Right ventricle myocardium superior (tissue), 1 donor: Measurements from ENCODE around the gene BOLA2. TPM values are rescaled to one million over a fixed set of nuclear protein-coding genes. Genes with fewer than 3 reads are reported as not detected.
"Not testable (repeated sequence)": the region's sequence is repeated elsewhere in the genome, so short reads cannot be mapped to it uniquely, and the experiment has no call there.

Experiments
- ATAC-seq: fragments of 200-7000 bp; cut with Tn5 transposase; one replicate; pipeline ENCODE4 v1.9.1; 2020; ENCODE audit warnings: mild to moderate bottlenecking; ENCODE audit not compliant: poor library complexity
- DNase-seq: peaks from one replicate; pipeline ENCODE4 v3.0.0-alpha.2; 2020
- intact Hi-C: fragments of 100-400 bp; cut with DNase I; formaldehyde crosslinking; loops from one replicate; pipeline ENCODE4 v1.11.2; 2022
- long read RNA-seq: library from polyadenylated mRNA; unstranded; transcript quantifications from one replicate; pipeline ENCODE4 v2.0.0, GENCODE V29; 2021
- total RNA-seq: library from RNA; stranded (reverse); fragmentation: NEBNext Ultra II Directional; extraction: Animal tissue kit (Norgen Biotek cat#: 25700); gene quantifications from one replicate; pipeline ENCODE4 v1.2.1, GENCODE V29; 2021
- donor health status: DM: no; HTN: yes; CAD: no; lungs with severe emphysema.

The BOLA2 gene
- 0.97 TPM for total RNA-seq
- long read RNA-seq, transcript BOLA2-201 (3 exons, 1,012 nt), result major isoform, 7 of 9 reads
- long read RNA-seq, partial matches to known transcripts, result 2 of 9 reads
- long read RNA-seq, other reads (novel, unspliced or antisense), result 0 of 9 reads

- intact Hi-C loops, DNase-seq: not testable (repeated sequence)
- peak; percentile 96 for ATAC-seq
These were observed at the start of gene BOLA2, which contains the start of gene SLX1B for GRCh38 chr16:29454269-29454668. BOLA2 (minus strand) TSS chr16:29454351; CDS start chr16:29454253, 98 bp downstream. SLX1B (plus strand) TSS chr16:29454533.

- intact Hi-C loops, ATAC-seq: not testable (repeated sequence)
- DNase-seq, result peak; percentile 12
These were observed 28.1 kb upstream of the BOLA2 start for GRCh38 chr16:29482276-29482675.

- intact Hi-C loops, ATAC-seq, DNase-seq: not testable (repeated sequence)
These were observed 17.9 kb upstream of the BOLA2 start for GRCh38 chr16:29472065-29472464.

- intact Hi-C loops, result not testable (repeated sequence)
- DNase-seq (peak; percentile 92), ATAC-seq (peak; percentile 92)
These were observed 15.5 kb upstream of the BOLA2 start for GRCh38 chr16:29469660-29470059.

- intact Hi-C loops, ATAC-seq, DNase-seq: not testable (repeated sequence)
These were observed 13.7 kb upstream of the BOLA2 start for GRCh38 chr16:29467654-29468366.

GRCh38 chr16:29466904-29467303, 12.8 kb upstream of the BOLA2 start:
- peak; percentile 16 for ATAC-seq
- DNase-seq, intact Hi-C loops: not testable (repeated sequence)

- intact Hi-C loops, DNase-seq: not testable (repeated sequence)
- peak; percentile 68 for ATAC-seq
These were observed 12.1 kb upstream of the BOLA2 start for GRCh38 chr16:29465985-29466824.

GRCh38 chr16:29460647-29461030, 6.5 kb upstream of the BOLA2 start:
- ATAC-seq, result peak; percentile 3
- DNase-seq, intact Hi-C loops: not testable (repeated sequence)

- ATAC-seq, result peak; percentile 42
- intact Hi-C loops, DNase-seq: not testable (repeated sequence)
These were observed 5.8 kb upstream of the BOLA2 start, which contains the start of gene SULT1A4 for GRCh38 chr16:29459706-29460646. SULT1A4 (plus strand) TSS chr16:29459913; CDS start chr16:29461386, 1,473 bp downstream.

GRCh38 chr16:29457660-29458059, 3.5 kb upstream of the BOLA2 start:
- intact Hi-C loops, ATAC-seq: not testable (repeated sequence)
- peak; percentile 20 for DNase-seq

- peak; percentile 83 for ATAC-seq
- DNase-seq, intact Hi-C loops: not testable (repeated sequence)
These were observed 677 bp upstream of the BOLA2 start for GRCh38 chr16:29454828-29455227.

GRCh38 chr16:29453754-29454153, 397 bp downstream of the BOLA2 start:
- intact Hi-C loops, result not testable (repeated sequence)
- ATAC-seq, result peak; percentile 25

GRCh38 chr16:29425390-29425789, 28.8 kb downstream of the BOLA2 start:
- ATAC-seq, DNase-seq, intact Hi-C loops: not testable (repeated sequence)

More at GRCh38 chr16:29453754-29454153, 397 bp downstream of the BOLA2 start:
- DNase-seq, result not testable (repeated sequence)

- DNase-seq, ATAC-seq, intact Hi-C loops: not testable (repeated sequence)
These were observed 30.6 kb downstream of the BOLA2 start for GRCh38 chr16:29423587-29423986.

GRCh38 chr16:29405249-29405648, 48.9 kb downstream of the BOLA2 start:
- ATAC-seq, DNase-seq, intact Hi-C loops: not testable (repeated sequence)
